Endodermal cell (in vitro differentiated cells): Measurements from ENCODE around the gene DEFB115. TPM values are rescaled to one million over a fixed set of nuclear protein-coding genes. Genes with fewer than 3 reads are reported as not detected.
A peak's percentile ranks its signal among the peaks of the same experiment; 100 is the strongest.

Source experiments
- DNase-seq: peaks from one replicate; pipeline ENCODE4 v3.0.0-alpha.2; 2017
- H3K27ac ChIP-seq: 2 replicates; pipeline ENCODE4 v1.5.1; 2013; ENCODE audit warnings: mild to moderate bottlenecking, low read depth, low read length, moderate library complexity
- H3K27me3 ChIP-seq: 2 replicates; pipeline ENCODE4 v1.6.1; 2013; ENCODE audit warnings: mild to moderate bottlenecking, low read length, moderate library complexity; ENCODE audit not compliant: insufficient read depth, control insufficient read depth, poor library complexity, severe bottlenecking
- H3K36me3 ChIP-seq: 2 replicates; pipeline ENCODE4 v1.7.0; 2013; ENCODE audit warnings: mild to moderate bottlenecking, low read length, moderate library complexity; ENCODE audit not compliant: control insufficient read depth, insufficient read depth
- H3K4me1 ChIP-seq: one replicate; pipeline ENCODE4 v1.7.0; 2013; ENCODE audit warnings: low read length; ENCODE audit not compliant: control insufficient read depth, insufficient read depth
- H3K4me3 ChIP-seq: 2 replicates; pipeline ENCODE4 v1.5.1; 2013; ENCODE audit warnings: mild to moderate bottlenecking, low read length, moderate library complexity
- H3K9ac ChIP-seq: 2 replicates; pipeline ENCODE4 v1.6.1; 2013; ENCODE audit warnings: mild to moderate bottlenecking, low read length, moderate library complexity; ENCODE audit not compliant: poor library complexity, severe bottlenecking; ENCODE audit errors: extremely low read depth
- H3K9me3 ChIP-seq: 2 replicates; pipeline ENCODE4 v1.6.1; 2013; ENCODE audit warnings: mild to moderate bottlenecking, low read length, moderate library complexity; ENCODE audit not compliant: control insufficient read depth
- H3K27ac Mint-ChIP-seq: 2 replicates; pipeline ENCODE4 v1.8.0; 2020; ENCODE audit warnings: mixed read lengths
- H3K27me3 Mint-ChIP-seq: 2 replicates; pipeline ENCODE4 v1.8.0; 2021; ENCODE audit warnings: mild to moderate bottlenecking, mixed read lengths; ENCODE audit not compliant: insufficient read depth
- H3K36me3 Mint-ChIP-seq: 2 replicates; pipeline ENCODE4 v1.8.0; 2020; ENCODE audit warnings: low read depth, mixed read lengths
- H3K4me1 Mint-ChIP-seq: 2 replicates; pipeline ENCODE4 v1.8.0; 2020; ENCODE audit warnings: mixed read lengths
- H3K4me3 Mint-ChIP-seq: 2 replicates; pipeline ENCODE4 v1.8.0; 2020; ENCODE audit warnings: mild to moderate bottlenecking, moderate library complexity, mixed read lengths
- H3K9me3 Mint-ChIP-seq: 2 replicates; pipeline ENCODE4 v1.8.0; 2020; ENCODE audit warnings: mild to moderate bottlenecking, mixed read lengths
- WGBS, 2 experiments: methylation state at CpG; one replicate each; pipeline versions ENCODE4 v1.1.5 to v1.1.7; 2013; ENCODE audit warnings: missing lambda C conversion rate in 2 of 2, mixed read lengths in 1 of 2; ENCODE audit not compliant: insufficient coverage in 1 of 2, insufficient read length in 1 of 2; 5-methylcytosine and 5-hydroxymethylcytosine counted together
- total RNA-seq, 2 donors: library from RNA; stranded (reverse); fragmentation: NEBNext Ultra II Directional in 1 of 2; extraction: Animal tissue kit (Norgen Biotek cat#: 25700) in 1 of 2; gene quantifications; 2 replicates in 1 of 2; 3 replicates in 1 of 2; pipeline ENCODE4 v1.2.1, GENCODE V29; 2021
- TF ChIP-seq, protein P1 (sequence below): fragments of 200-600 bp; sonication (generic); conservative IDR thresholded peaks from 2 replicates; pipeline ENCODE4 v1.5.0; 2021; ENCODE audit warnings: antibody characterized with exemption, mild to moderate bottlenecking

Gene DEFB115
- total RNA-seq, 2 donors from 2014 or later = not detected

DNA sequence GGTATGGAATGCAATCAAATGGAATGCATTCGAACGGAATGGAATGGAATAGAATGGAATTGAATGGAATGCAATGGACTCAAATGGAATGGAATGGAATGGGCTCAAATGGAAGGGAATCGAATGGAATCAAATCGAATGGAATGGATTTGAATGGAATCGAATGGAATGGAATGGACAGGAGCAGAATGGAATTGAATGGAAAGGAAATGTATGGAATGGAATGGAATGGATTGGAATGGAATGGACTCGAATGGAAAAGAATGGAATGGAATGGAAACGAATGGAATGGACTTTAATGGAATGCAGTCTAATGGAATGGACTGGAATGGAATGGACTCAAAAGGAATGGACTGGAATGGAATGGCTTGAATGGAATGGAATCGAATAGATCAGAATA lies 18.3 kb upstream of the DEFB115 start:
- H3K9ac ChIP-seq = no peak overlapping the region
- no peaks in the 10 kb centered on the region for H3K36me3 Mint-ChIP-seq
- no peak overlapping the region for H3K27ac ChIP-seq
- no peaks in the 10 kb centered on the region for H3K9me3 Mint-ChIP-seq
- H3K36me3 ChIP-seq = no peaks in the 10 kb centered on the region
- no peaks in the 10 kb centered on the region for H3K4me1 Mint-ChIP-seq
- no peak for DNase-seq
- H3K9me3 ChIP-seq = peaks cover 100% of the 10 kb centered on the region
- H3K4me3 ChIP-seq = peak overlapping the region; percentile 64
- TF ChIP-seq, protein P1, sequence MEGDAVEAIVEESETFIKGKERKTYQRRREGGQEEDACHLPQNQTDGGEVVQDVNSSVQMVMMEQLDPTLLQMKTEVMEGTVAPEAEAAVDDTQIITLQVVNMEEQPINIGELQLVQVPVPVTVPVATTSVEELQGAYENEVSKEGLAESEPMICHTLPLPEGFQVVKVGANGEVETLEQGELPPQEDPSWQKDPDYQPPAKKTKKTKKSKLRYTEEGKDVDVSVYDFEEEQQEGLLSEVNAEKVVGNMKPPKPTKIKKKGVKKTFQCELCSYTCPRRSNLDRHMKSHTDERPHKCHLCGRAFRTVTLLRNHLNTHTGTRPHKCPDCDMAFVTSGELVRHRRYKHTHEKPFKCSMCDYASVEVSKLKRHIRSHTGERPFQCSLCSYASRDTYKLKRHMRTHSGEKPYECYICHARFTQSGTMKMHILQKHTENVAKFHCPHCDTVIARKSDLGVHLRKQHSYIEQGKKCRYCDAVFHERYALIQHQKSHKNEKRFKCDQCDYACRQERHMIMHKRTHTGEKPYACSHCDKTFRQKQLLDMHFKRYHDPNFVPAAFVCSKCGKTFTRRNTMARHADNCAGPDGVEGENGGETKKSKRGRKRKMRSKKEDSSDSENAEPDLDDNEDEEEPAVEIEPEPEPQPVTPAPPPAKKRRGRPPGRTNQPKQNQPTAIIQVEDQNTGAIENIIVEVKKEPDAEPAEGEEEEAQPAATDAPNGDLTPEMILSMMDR = no peak
- no peak overlapping the region for H3K27ac Mint-ChIP-seq
- no peak overlapping the region for H3K4me3 Mint-ChIP-seq
- no peaks in the 10 kb centered on the region for H3K27me3 ChIP-seq
- H3K4me1 ChIP-seq = no peaks in the 10 kb centered on the region
- WGBS, 2 experiments = 74 to 78% methylated on average over 8 of the region's 8 CpGs
- no peaks in the 10 kb centered on the region for H3K27me3 Mint-ChIP-seq

DNA sequence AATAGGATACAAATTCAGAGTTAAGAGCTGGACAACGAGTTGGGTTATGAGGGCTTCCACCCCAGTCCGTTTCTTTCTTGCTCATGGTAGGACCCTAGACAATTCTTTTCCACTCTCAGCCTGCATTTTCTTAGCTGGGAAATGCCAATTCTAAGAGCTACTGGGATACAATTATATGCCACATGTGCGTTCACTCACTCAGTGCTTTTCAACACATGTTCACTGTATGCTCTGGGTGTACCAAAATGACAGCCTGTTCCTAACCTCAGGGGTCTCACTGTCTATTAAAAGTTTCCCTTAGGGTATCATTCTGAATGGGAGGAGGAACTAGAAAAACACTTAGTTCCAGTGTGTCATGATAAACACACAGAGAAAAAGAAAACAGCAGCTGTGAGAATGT lies 505 bp upstream of the DEFB115 start:
- H3K9me3 Mint-ChIP-seq = peaks cover 98% of the 10 kb centered on the region
- 36 to 44% methylated on average over 3 of the region's 3 CpGs for WGBS, 2 experiments

DNA sequence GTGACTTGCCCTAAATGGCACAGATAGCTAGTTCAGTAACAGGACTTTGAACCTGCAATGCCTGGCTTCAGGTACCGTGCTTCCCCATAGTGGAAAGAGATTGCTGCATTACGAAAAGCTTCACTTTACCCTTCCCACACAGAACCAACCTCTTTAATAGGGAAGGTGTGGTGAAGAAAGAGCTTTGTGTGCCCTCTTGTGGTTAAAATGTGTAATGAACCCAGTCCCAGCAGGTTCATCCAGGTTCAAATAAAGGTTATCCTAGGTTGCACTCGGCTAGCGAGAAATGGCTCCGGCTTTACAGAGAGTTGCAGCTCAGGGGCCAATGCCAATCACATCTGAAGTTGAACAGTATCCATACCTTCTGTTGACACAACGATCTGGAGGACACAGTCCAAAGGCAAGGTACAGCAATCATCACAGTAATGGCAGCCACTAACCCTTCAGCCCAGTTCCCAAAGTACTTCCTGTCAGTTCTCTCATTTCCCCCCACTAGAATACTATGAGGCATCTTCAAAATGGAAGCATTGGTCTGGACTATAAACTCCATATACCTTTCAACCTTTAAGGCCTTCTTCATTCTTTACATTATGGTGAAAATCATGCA lies 3.0 kb downstream of the DEFB115 start:
- 57 to 73% methylated on average over 1 to 5 of the region's 6 CpGs for WGBS, 2 experiments
- no peak overlapping the region for H3K4me3 ChIP-seq
- Mint-ChIP-seq H3K36me3 (no peaks in the 10 kb centered on the region), H3K27ac (no peak overlapping the region), H3K9me3 (peaks cover 95% of the 10 kb centered on the region), H3K4me3 (no peak overlapping the region), H3K4me1 (no peaks in the 10 kb centered on the region), H3K27me3 (no peaks in the 10 kb centered on the region)
- no peaks in the 10 kb centered on the region for H3K4me1 ChIP-seq
- no peak overlapping the region for H3K27ac ChIP-seq
- TF ChIP-seq, protein P1 = peak; percentile 59
- peaks cover 77% of the 10 kb centered on the region for H3K9me3 ChIP-seq
- no peak for DNase-seq
- no peaks in the 10 kb centered on the region for H3K27me3 ChIP-seq
- no peaks in the 10 kb centered on the region for H3K36me3 ChIP-seq
- H3K9ac ChIP-seq = no peak overlapping the region

More for the DNA sequence above, 505 bp upstream of the DEFB115 start:
- Histone ChIP-seq H3K9ac (no peak overlapping the region), H3K36me3 (no peaks in the 10 kb centered on the region), H3K9me3 (peaks cover 95% of the 10 kb centered on the region), H3K27ac (no peak overlapping the region), H3K4me1 (no peaks in the 10 kb centered on the region), H3K4me3 (no peak overlapping the region), H3K27me3 (no peaks in the 10 kb centered on the region)
- Mint-ChIP-seq H3K27ac (no peak overlapping the region), H3K4me1 (no peaks in the 10 kb centered on the region), H3K4me3 (no peak overlapping the region), H3K36me3 (no peaks in the 10 kb centered on the region), H3K27me3 (no peaks in the 10 kb centered on the region)
- DNase-seq = no peak
- TF ChIP-seq, protein P1 = no peak
